ENCODE data around the gene RUFY3.
"Not testable (repeated sequence)": the region's sequence is repeated elsewhere in the genome, so short reads cannot be mapped to it uniquely, and the experiment has no call there.

RUFY3 gene

DNA sequence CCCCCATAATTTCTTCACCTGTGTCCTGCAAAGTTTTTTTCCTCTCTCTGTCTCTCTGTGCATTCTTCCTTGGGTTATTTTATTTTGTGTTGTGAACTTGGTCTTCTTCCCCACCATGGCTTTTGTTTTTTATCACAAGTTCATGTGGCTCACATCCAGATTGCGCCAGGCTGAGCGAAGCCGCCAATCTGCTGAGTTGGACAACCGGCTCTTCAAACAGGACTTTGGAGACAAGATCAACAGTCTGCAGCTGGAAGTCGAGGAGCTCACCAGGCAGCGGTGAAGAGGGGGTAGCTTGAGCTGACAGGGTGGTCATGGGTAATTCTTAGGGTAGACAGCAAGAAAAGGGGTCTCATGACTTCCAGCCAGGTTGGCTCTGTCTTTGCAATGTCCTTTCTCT lies 71.9 kb downstream of the RUFY3 start:
- no peak for DNase-seq

GRCh38 chr4:70801265-70801809 lies 79.6 kb downstream of the RUFY3 start:
- DNase-seq = no peak

DNA sequence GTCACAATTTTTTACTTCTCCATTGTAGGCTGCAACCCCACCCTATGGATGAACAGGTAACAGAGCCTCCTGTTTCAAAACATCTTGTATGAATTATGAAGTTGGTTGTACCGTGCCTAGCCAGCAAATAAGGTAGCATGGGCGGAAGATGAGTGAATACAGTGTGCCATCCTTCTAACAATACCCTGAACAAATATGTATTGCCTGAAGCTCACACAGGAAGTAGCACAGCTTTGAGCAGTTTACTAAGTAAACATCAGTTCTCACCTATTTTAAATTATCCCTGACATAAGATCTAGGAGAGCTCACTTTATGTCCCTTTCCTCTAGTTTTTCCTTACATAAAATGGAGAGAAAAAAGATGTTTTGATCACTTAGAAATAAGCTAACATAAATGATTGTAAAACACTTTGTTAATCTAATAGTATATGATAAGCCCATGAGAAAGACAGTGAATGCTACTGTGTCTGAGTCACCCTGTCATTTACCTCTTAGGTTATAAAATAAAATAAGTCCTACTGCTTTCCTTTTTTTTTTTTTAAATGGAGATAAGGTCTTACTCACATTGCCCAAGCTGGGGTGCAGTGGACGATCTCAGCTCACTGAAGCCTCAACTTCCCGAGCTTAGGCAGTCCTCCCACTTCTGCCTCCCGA lies 81.3 kb downstream of the RUFY3 start:
- no peak for DNase-seq

DNA sequence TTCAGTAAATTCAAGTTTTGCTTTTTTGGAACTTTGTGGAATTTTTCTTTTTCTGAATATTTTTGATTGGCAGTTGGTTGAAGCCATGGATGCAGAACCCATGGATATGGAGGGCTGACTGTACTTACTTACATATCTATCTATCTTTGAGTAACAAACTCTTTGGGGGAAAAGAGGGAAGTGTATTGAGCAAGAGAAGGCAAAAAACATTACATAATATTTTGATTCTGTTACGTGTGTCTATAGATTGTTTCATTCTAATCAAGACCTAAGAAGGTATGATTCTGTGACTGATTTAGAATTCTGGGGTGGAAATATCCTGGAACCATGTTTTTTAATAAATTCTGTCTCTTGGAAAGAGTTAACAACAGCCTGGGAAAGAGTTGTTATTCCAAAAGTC lies 86.4 kb downstream of the RUFY3 start:
- no peak for DNase-seq

DNA sequence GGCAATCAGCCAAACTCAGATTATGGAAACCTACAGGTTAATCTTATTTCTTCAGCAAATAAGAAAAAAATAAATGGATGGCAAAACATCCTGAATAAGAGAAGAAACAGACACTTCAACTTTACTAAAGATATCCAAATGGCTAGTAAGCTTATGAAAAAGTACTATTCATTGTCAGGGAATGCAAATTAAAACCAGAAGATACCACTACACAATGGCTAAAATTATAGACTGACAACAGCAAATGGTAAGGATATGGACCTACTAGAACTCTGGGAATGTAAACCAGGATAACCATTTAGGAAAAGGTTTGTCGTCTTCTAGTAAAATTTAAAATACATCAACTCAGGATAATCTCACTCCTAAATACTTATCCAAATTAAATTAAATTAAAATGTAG lies 93.6 kb downstream of the RUFY3 start:
- DNase-seq = no peak

- DNase-seq = no peak
These were observed 95.1 kb downstream of the RUFY3 start for GRCh38 chr4:70816894-70817293.

- no peak for DNase-seq
These were observed 96.5 kb downstream of the RUFY3 start for GRCh38 chr4:70818173-70818855.

DNA sequence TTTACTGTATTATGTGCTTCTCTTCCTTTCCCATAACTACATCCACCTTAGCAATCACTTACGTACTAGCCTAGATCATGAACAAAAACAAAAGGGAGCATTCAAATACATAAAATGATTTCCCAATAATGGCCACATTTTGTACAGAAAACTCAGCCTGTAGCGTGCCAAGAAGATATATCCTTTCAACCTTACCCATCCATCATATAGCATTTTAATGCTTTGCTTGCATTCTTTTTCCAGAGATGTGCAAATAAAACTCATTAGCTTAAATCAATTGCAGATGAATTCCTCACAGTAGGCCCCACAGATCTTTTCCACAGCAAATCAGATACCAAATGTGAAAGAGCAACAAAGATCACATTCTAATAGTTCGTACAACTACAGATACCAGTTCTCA lies 97.2 kb downstream of the RUFY3 start:
- no peak for DNase-seq

- DNase-seq = no peak
These were observed 107.3 kb downstream of the RUFY3 start for GRCh38 chr4:70829015-70829414.

- no peak for DNase-seq
These were observed 107.7 kb downstream of the RUFY3 start for GRCh38 chr4:70829492-70829891.

GRCh38 chr4:70830054-70830453 lies 108.3 kb downstream of the RUFY3 start:
- no peak for DNase-seq

GRCh38 chr4:70831293-70831692 lies 109.5 kb downstream of the RUFY3 start:
- no peak for DNase-seq

DNA sequence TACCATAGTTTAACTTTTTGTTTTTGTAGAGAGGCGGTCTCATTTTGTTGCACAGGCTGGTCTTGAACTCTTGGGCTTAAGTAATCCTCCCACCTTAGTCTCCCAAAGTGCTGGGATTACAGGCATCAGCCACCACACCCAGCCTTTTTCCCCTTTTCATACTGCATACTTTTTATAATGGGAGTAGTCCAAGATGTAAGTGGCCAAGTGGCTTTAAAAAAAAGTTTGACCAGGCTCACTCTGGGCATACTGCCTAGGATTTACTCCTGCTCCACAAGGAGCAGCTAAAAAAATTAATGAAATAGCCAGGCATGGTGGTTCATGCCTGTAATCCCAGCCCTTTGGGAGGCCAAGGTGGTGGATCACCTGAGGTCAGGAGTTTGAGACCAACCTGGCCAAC lies 111.9 kb downstream of the RUFY3 start:
- no peak for DNase-seq

- DNase-seq = no peak
These were observed 114.3 kb downstream of the RUFY3 start for GRCh38 chr4:70836081-70836480.

GRCh38 chr4:70838204-70838603 lies 116.4 kb downstream of the RUFY3 start:
- DNase-seq = no peak

GRCh38 chr4:70838666-70839588 lies 117.2 kb downstream of the RUFY3 start:
- peak; percentile 72 for DNase-seq

DNA sequence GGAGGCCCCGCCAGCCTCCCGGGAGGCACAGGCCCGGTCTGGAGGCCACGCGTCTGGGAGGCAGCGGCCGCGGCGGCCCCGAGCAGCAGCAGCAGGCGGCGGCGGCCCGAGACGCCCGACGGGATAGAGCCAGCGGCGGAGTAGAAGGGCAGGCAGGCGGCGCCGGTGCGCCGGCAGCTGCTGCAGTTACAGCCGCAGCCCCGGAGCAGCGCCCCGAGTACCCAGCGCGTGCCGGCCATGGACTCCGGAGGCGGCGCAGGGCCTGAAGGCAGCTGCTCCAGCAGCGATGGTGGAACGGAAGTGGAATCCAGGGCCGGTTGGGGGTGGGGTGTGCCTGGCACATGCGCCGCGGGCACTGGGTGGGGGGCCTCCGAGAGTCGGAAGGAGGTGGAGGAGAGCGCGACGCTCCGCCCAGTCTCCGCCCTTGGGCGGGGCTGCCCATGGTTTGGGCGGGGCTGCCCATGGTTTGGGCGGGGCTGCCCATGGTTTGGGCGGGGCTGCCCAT lies 117.9 kb downstream of the RUFY3 start, which contains the start of gene GRSF1:
Gene GRSF1 (minus strand): TSS at position 302 of the 505 bp plus-strand sequence. CDS start 63 bp downstream, at position 239.
- peak; percentile 93 for DNase-seq

GRCh38 chr4:70840137-70840536 lies 118.4 kb downstream of the RUFY3 start:
- DNase-seq = peak; percentile 75

GRCh38 chr4:70840631-70841030 lies 118.9 kb downstream of the RUFY3 start:
- not testable (repeated sequence) for DNase-seq

DNA sequence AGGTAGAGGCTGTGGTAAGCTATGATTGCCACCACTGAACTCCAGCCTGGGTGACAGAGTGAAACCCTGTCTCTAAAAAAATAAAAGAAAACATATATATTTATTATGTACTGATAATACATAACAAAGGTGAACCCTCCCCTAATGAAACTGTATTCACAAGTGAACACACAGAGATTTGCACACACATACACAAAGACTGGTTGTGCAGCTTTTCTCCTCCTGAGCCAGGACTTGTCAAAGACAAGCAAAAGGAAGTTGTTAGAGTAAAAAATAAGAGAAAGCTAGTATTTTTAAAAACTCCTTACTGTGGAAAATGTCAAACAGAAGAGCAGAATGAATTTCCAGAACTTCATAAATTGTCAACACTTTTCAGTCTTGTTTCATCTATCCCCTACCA lies 119.4 kb downstream of the RUFY3 start:
- DNase-seq = no peak

GRCh38 chr4:70841951-70842350 lies 120.2 kb downstream of the RUFY3 start:
- no peak for DNase-seq

DNA sequence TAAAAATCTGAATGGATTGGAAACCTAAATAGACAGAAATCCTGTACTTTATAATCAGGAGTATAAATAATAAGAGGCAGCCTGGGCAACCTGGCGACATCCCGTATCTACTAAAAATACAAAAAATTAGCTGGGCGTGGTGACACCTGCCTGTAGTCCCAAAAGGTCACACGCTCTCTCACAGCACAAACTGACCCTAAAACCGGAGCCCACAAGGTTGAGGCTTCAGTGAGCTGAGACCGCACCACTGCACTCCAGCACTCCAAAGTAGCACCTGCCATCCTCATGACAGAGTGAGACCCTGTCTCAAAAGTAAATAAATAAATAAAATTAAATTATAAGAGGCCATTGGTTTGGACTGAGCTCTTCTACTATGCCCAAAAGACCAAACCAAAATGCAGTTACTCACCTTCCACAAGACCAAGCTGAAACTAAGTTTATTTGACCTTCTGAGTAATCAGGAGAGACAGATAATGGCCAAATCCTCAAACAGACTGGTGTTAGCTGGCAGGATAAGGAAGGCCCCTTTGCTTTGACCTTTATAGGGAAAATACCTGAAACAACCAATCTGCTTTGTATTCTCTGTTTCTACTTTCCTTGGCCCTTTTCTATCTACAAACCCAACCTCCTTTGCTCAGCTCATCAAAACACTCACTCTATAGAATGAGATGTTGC lies 121.1 kb downstream of the RUFY3 start:
- DNase-seq = no peak
